Caco-2 (cell line): Measurements from ENCODE around the gene ADGRL3. TPM values are rescaled to one million over a fixed set of nuclear protein-coding genes. Genes with fewer than 3 reads are reported as not detected.

Experiments used
- BruUV-seq: library from RNA; stranded (reverse); fragments of 400-500 nt; replicated peaks from 2 replicates; lab custom pipeline; 2021; lab: Mats Ljungman, UMichigan
- CTCF ChIA-PET: fragments of 300-600 bp; sonication (Branson Sonifier 250); formaldehyde crosslinking; loops from one replicate; lab custom pipeline; 2022; ENCODE audit warnings: antibody characterized with exemption; lab: Charles Lee
- POLR2A ChIA-PET: fragments of 300-600 bp; sonication (Branson Sonifier 250); formaldehyde crosslinking; loops from one replicate; lab custom pipeline; 2022; ENCODE audit warnings: antibody characterized with exemption; lab: Charles Lee
- DNase-seq, 2 experiments: peaks; one replicate each; pipeline versions ENCODE4 v3.0.0 to v3.0.0-alpha.2; 2020 to 2022
- H3K27me3 ChIP-seq: replicated peaks from 2 replicates; pipeline ENCODE4 v1.6.0; 2011; ENCODE audit warnings: low read length; ENCODE audit not compliant: control insufficient read depth, insufficient read depth
- H3K36me3 ChIP-seq: 2 replicates; pipeline ENCODE4 v1.5.1; 2011; ENCODE audit warnings: low read length; ENCODE audit not compliant: control insufficient read depth, insufficient read depth
- H3K4me1 ChIP-seq: fragments of 250-450 bp; sonication (Bioruptor Pico); 2 replicates; pipeline ENCODE4 v1.5.1; 2020; ENCODE audit warnings: mild to moderate bottlenecking
- H3K4me3 ChIP-seq: 2 replicates; pipeline ENCODE4 v1.5.1; 2011; ENCODE audit warnings: low read depth, mild to moderate bottlenecking, control low read depth, low read length
- H3K9me3 ChIP-seq: fragments of 250-450 bp; sonication (Bioruptor Pico); 2 replicates; pipeline ENCODE4 v1.5.1; 2020; ENCODE audit warnings: mild to moderate bottlenecking, moderate library complexity
- H3K27ac Mint-ChIP-seq: one replicate; pipeline ENCODE4 v1.8.0; 2022; ENCODE audit warnings: mixed read lengths; ENCODE audit not compliant: unreplicated experiment
- H3K27me3 Mint-ChIP-seq: one replicate; pipeline ENCODE4 v1.8.0; 2022; ENCODE audit warnings: mixed read lengths; ENCODE audit not compliant: insufficient read depth, unreplicated experiment
- H3K36me3 Mint-ChIP-seq: one replicate; pipeline ENCODE4 v1.8.0; 2022; ENCODE audit warnings: mild to moderate bottlenecking, mixed read lengths; ENCODE audit not compliant: insufficient read depth, unreplicated experiment
- H3K4me1 Mint-ChIP-seq: one replicate; pipeline ENCODE4 v1.8.0; 2022; ENCODE audit warnings: low read depth, mixed read lengths; ENCODE audit not compliant: unreplicated experiment
- H3K4me3 Mint-ChIP-seq: one replicate; pipeline ENCODE4 v1.8.0; 2022; ENCODE audit warnings: mild to moderate bottlenecking, moderate library complexity, mixed read lengths; ENCODE audit not compliant: unreplicated experiment
- H3K9me3 Mint-ChIP-seq: one replicate; pipeline ENCODE4 v1.8.0; 2022; ENCODE audit warnings: mixed read lengths; ENCODE audit not compliant: unreplicated experiment
- intact Hi-C: fragments of 100-400 bp; cut with micrococcal nuclease; formaldehyde crosslinking; loops from one replicate; pipeline ENCODE4 v1.10.0; 2022; ENCODE audit not compliant: unreplicated experiment
- total RNA-seq: library from RNA; stranded (reverse); gene quantifications from 2 replicates; pipeline ENCODE4 v1.2.3, GENCODE V29; 2022
- TF ChIP-seq, protein P1 (sequence below), 2 experiments: fragments of 200-600 bp in 1 of 2; IDR thresholded peaks; 1 replicate in 1 of 2; 2 replicates in 1 of 2; pipeline versions ENCODE4 v1.5.1 to v1.8.0; 2011 to 2022; ENCODE audit warnings: antibody characterized with exemption in 1 of 2, control low read depth in 1 of 2, inconsistent platforms in 1 of 2, low read depth in 1 of 2, low read length in 1 of 2, mild to moderate bottlenecking in 1 of 2, moderate library complexity in 1 of 2; ENCODE audit not compliant: insufficient read depth in 1 of 2, severe bottlenecking in 1 of 2, unreplicated experiment in 1 of 2

ADGRL3 gene
- total RNA-seq, 1 experiment from 2014 or later, result 1.5 TPM

DNA sequence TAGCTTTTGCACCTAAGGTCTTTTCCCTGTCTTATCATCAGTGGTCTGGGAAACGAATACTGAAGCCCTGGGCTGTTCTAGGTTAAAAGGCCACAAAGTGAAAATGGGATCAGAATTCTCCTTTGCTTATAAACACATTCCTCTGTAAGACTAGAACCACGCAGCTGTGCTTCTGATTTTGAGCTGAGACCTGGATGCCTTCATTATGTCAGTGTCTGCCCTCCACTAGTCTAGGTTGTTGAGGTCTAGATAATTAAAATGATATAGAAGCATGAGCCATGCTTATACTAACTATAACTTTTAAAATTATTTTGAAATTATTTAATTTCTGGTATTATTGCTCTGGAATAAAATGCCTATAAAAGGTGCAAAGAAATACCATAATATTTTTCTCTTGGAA, 403.9 kb downstream of the ADGRL3 start:
- ChIA-PET CTCF (no interaction called here), POLR2A (no interaction called here)
- H3K4me3 ChIP-seq, result no peak overlapping the region
- TF ChIP-seq, protein P1, sequence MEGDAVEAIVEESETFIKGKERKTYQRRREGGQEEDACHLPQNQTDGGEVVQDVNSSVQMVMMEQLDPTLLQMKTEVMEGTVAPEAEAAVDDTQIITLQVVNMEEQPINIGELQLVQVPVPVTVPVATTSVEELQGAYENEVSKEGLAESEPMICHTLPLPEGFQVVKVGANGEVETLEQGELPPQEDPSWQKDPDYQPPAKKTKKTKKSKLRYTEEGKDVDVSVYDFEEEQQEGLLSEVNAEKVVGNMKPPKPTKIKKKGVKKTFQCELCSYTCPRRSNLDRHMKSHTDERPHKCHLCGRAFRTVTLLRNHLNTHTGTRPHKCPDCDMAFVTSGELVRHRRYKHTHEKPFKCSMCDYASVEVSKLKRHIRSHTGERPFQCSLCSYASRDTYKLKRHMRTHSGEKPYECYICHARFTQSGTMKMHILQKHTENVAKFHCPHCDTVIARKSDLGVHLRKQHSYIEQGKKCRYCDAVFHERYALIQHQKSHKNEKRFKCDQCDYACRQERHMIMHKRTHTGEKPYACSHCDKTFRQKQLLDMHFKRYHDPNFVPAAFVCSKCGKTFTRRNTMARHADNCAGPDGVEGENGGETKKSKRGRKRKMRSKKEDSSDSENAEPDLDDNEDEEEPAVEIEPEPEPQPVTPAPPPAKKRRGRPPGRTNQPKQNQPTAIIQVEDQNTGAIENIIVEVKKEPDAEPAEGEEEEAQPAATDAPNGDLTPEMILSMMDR (IDR thresholded peaks at IDR 0.05; ENCODE audit: insufficient read depth in 1 of 2, low read depth in 1 of 2, low read length in 1 of 2, severe bottlenecking in 1 of 2, unreplicated experiment in 1 of 2), result no peak
- Mint-ChIP-seq H3K4me1 (no peaks in the 10 kb centered on the region), H3K9me3 (no peaks in the 10 kb centered on the region), H3K27me3 (no peaks in the 10 kb centered on the region), H3K27ac (no peak overlapping the region), H3K4me3 (no peak overlapping the region), H3K36me3 (no peaks in the 10 kb centered on the region)
- H3K9me3 ChIP-seq, result no peaks in the 10 kb centered on the region
- H3K27me3 ChIP-seq, result no peaks in the 10 kb centered on the region
- BruUV-seq, result no TSS peak
- intact Hi-C loops, result no loop called here
- H3K36me3 ChIP-seq, result no peaks in the 10 kb centered on the region
- H3K4me1 ChIP-seq, result no peaks in the 10 kb centered on the region
- no peak for DNase-seq

DNA sequence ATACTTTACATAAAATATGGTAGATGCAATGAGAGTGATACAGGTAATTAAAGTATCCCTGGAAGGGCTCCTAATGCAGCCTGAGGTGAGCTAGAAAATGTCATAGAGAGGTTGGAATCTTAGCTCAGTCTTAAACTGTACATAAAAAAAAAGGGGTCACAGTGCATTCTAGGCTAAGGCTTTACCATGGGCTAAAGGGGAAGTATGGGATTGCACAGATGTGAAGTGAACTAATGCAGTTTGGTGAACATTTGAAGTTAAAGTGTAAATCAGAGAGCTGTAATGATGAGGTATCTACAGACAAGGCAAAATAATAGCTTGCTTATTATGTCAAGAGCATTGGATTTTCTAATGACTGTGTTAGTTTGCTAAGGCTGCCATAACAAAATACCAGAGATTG, 405.9 kb downstream of the ADGRL3 start:
- no peaks in the 10 kb centered on the region for H3K27me3 Mint-ChIP-seq
- no TSS peak for BruUV-seq
- no peak overlapping the region for H3K4me3 ChIP-seq

DNA sequence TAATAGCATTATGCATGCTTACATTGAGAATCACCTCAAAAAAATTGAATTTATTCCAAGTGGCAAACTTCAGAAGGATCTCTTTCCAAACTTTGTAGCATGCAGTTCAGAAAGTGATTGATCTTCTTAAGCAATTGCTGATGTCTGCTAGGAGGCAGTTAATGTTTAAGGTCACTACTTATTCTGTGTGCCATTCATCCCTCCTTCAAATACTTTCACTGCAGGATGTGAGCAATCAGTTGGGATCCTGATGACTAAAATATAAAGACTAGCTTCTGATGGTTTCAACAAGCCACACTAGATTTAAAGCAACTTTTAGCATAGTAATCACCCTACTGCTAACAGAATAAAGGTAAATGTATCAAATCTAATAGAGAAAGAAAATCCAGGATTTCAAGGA, 414.1 kb downstream of the ADGRL3 start:
- ChIA-PET CTCF (no interaction called here), POLR2A (no interaction called here)
- H3K9me3 Mint-ChIP-seq, result no peaks in the 10 kb centered on the region
- no peak overlapping the region for H3K4me3 ChIP-seq
- no peaks in the 10 kb centered on the region for H3K4me1 Mint-ChIP-seq
- no TSS peak for BruUV-seq
- H3K27me3 Mint-ChIP-seq, result no peaks in the 10 kb centered on the region
- no peak for DNase-seq
- H3K36me3 Mint-ChIP-seq, result no peaks in the 10 kb centered on the region
- no peaks in the 10 kb centered on the region for H3K27me3 ChIP-seq
- no peaks in the 10 kb centered on the region for H3K9me3 ChIP-seq
- intact Hi-C loops, result no loop called here
- H3K27ac Mint-ChIP-seq, result no peak overlapping the region
- H3K36me3 ChIP-seq, result no peaks in the 10 kb centered on the region
- H3K4me3 Mint-ChIP-seq, result no peak overlapping the region
- TF ChIP-seq, protein P1 (IDR thresholded peaks at IDR 0.05; ENCODE audit: insufficient read depth in 1 of 2, low read depth in 1 of 2, low read length in 1 of 2, severe bottlenecking in 1 of 2, unreplicated experiment in 1 of 2), result no peak
- no peaks in the 10 kb centered on the region for H3K4me1 ChIP-seq

More for the DNA sequence above, 405.9 kb downstream of the ADGRL3 start:
- H3K36me3 ChIP-seq, result no peaks in the 10 kb centered on the region
- H3K4me1 ChIP-seq, result no peaks in the 10 kb centered on the region
- TF ChIP-seq, protein P1 (IDR thresholded peaks at IDR 0.05; ENCODE audit: insufficient read depth in 1 of 2, low read depth in 1 of 2, low read length in 1 of 2, severe bottlenecking in 1 of 2, unreplicated experiment in 1 of 2), result no peak
- intact Hi-C loops, result no loop called here
- Mint-ChIP-seq H3K4me1 (no peaks in the 10 kb centered on the region), H3K9me3 (no peaks in the 10 kb centered on the region), H3K36me3 (no peaks in the 10 kb centered on the region), H3K4me3 (no peak overlapping the region), H3K27ac (no peak overlapping the region)
- no peak for DNase-seq
- H3K9me3 ChIP-seq, result no peaks in the 10 kb centered on the region
- no peaks in the 10 kb centered on the region for H3K27me3 ChIP-seq
- ChIA-PET POLR2A (no interaction called here), CTCF (no interaction called here)
